KMS-11 (cell line): ENCODE data around the gene CPNE8.

Experiments used
- H2AFZ ChIP-seq: fragments of 200-600 bp; sonication (generic); 2 replicates; pipeline ENCODE4 v1.6.1; 2016; ENCODE audit warnings: antibody characterized with exemption, mixed run types, low read depth
- H3K27ac ChIP-seq: fragments of 200-600 bp; sonication (generic); 2 replicates; pipeline ENCODE4 v1.6.1; 2016; ENCODE audit warnings: mild to moderate bottlenecking, mixed run types
- H3K27me3 ChIP-seq: fragments of 200-600 bp; sonication (generic); 2 replicates; pipeline ENCODE4 v1.6.1; 2017; ENCODE audit warnings: mild to moderate bottlenecking, low read depth, mixed run types, moderate library complexity; ENCODE audit not compliant: insufficient read depth
- H3K36me3 ChIP-seq: fragments of 200-600 bp; sonication (generic); 2 replicates; pipeline ENCODE4 v1.6.1; 2017; ENCODE audit warnings: mild to moderate bottlenecking, mixed run types; ENCODE audit not compliant: insufficient read depth
- H3K4me1 ChIP-seq: fragments of 200-600 bp; sonication (generic); 2 replicates; pipeline ENCODE4 v1.6.1; 2016; ENCODE audit warnings: mild to moderate bottlenecking, low read depth, mixed run types; ENCODE audit not compliant: poor library complexity, severe bottlenecking
- H3K4me2 ChIP-seq: fragments of 200-600 bp; sonication (generic); 2 replicates; pipeline ENCODE4 v1.7.0; 2016; ENCODE audit warnings: mild to moderate bottlenecking, mixed run types
- H3K4me3 ChIP-seq: fragments of 200-600 bp; sonication (generic); IDR thresholded peaks from 2 replicates; pipeline ENCODE4 v1.6.1; 2017; ENCODE audit warnings: low read depth, low read length, mixed read lengths; ENCODE audit not compliant: insufficient read depth
- H3K79me2 ChIP-seq: fragments of 200-600 bp; sonication (generic); 2 replicates; pipeline ENCODE4 v1.6.1; 2016; ENCODE audit warnings: low read depth, mixed run types; ENCODE audit not compliant: insufficient read depth
- H3K9ac ChIP-seq: fragments of 200-600 bp; sonication (generic); 2 replicates; pipeline ENCODE4 v1.6.1; 2016; ENCODE audit warnings: mild to moderate bottlenecking, mixed run types
- H4K20me1 ChIP-seq: fragments of 200-600 bp; sonication (generic); 2 replicates; pipeline ENCODE4 v1.6.1; 2016; ENCODE audit warnings: mild to moderate bottlenecking, mixed run types; ENCODE audit not compliant: insufficient read depth
- CTCF ChIP-seq: fragments of 200-600 bp; sonication (generic); conservative IDR thresholded peaks from 2 replicates; pipeline ENCODE4 v1.6.1; 2017; ENCODE audit warnings: low read depth, mild to moderate bottlenecking, antibody characterized with exemption, low read length, moderate library complexity, mixed read lengths

CPNE8 gene

GRCh38 chr12:38887770-38888169, 17.6 kb downstream of the CPNE8 start:
- no peak for TF ChIP-seq CTCF
- H3K79me2 ChIP-seq: no peaks in the 10 kb centered on the region
- H3K36me3 ChIP-seq: no peaks in the 10 kb centered on the region
- no peak overlapping the region for H3K27ac ChIP-seq
- H3K4me1 ChIP-seq: no peaks in the 10 kb centered on the region
- H4K20me1 ChIP-seq: no peaks in the 10 kb centered on the region
- no peak overlapping the region for H3K9ac ChIP-seq
- no peak overlapping the region for H3K4me3 ChIP-seq
- H3K27me3 ChIP-seq: no peaks in the 10 kb centered on the region
- no peak overlapping the region for H2AFZ ChIP-seq
- H3K4me2 ChIP-seq: no peak overlapping the region

GRCh38 chr12:38886931-38887330, 18.5 kb downstream of the CPNE8 start:
- Histone ChIP-seq H3K79me2 (no peaks in the 10 kb centered on the region), H3K4me1 (no peaks in the 10 kb centered on the region), H3K27ac (no peak overlapping the region), H3K9ac (no peak overlapping the region), H3K36me3 (no peaks in the 10 kb centered on the region), H3K4me2 (no peak overlapping the region), H2AFZ (no peak overlapping the region), H4K20me1 (no peaks in the 10 kb centered on the region), H3K4me3 (no peak overlapping the region), H3K27me3 (no peaks in the 10 kb centered on the region)
- no peak for TF ChIP-seq CTCF

GRCh38 chr12:38886064-38886463, 19.3 kb downstream of the CPNE8 start:
- Histone ChIP-seq H3K79me2 (no peaks in the 10 kb centered on the region), H3K9ac (no peak overlapping the region)

GRCh38 chr12:38884666-38885065, 20.7 kb downstream of the CPNE8 start:
- Histone ChIP-seq H3K4me1 (no peaks in the 10 kb centered on the region), H3K36me3 (no peaks in the 10 kb centered on the region), H3K9ac (no peak overlapping the region), H3K27me3 (no peaks in the 10 kb centered on the region), H3K4me2 (no peak overlapping the region), H3K27ac (no peak overlapping the region), H3K79me2 (no peaks in the 10 kb centered on the region), H2AFZ (no peak overlapping the region), H3K4me3 (no peak overlapping the region), H4K20me1 (no peaks in the 10 kb centered on the region)
- TF ChIP-seq CTCF: no peak

More at GRCh38 chr12:38886064-38886463, 19.3 kb downstream of the CPNE8 start:
- Histone ChIP-seq H4K20me1 (no peaks in the 10 kb centered on the region), H3K4me3 (no peak overlapping the region), H3K27me3 (no peaks in the 10 kb centered on the region), H3K27ac (no peak overlapping the region), H3K4me2 (no peak overlapping the region), H3K36me3 (no peaks in the 10 kb centered on the region), H2AFZ (no peak overlapping the region), H3K4me1 (no peaks in the 10 kb centered on the region)
- TF ChIP-seq CTCF: no peak
